Measurements from ENCODE around the gene PPIH. TPM values are rescaled to one million over a fixed set of nuclear protein-coding genes. Genes with fewer than 3 reads are reported as not detected.
"Not testable (repeated sequence)": the region's sequence is repeated elsewhere in the genome, so short reads cannot be mapped to it uniquely, and the experiment has no call there.

The PPIH gene
- total RNA-seq, 4 donors from 2014 or later = 12.5 to 17.2 (median 15.0) TPM

DNA sequence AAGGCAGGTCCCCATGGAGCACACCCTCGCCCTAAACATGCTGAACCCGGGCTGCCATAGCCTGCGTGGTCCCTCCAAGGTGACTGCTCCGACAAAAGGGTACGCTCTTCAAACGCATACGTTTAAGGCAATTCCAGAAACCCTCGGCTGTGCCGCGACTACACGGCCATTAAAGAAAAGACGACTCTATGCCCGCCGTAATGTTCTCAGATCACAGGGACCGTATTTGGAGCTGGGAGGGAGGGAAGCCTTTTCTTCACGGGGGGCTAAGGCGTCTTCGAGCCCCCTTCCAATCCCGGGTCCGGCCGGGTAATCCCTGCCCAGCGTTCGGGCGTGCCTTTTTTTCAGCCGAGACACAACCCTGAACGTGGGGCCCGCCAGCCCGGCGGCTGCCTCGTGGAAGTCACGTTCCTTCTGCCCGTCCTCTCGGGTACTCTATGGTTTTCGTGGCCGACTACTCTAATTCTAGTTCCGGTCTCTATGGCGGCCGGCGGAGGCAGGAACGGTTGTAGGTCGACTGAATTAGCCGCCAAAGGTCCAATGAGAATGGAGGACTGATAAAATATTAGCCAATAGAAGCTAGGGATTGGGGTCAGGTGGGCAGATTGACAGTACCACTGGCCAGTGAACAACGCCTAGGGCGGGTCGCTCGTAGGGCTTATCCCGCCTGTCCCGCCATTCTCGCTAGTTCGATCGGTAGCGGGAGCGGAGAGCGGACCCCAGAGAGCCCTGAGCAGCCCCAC lies 23.7 kb downstream of the PPIH start, which contains the start of gene YBX1:
Gene YBX1 (plus strand): TSS at position 678 of the 743 bp plus-strand sequence. CDS start 148 bp downstream, outside the sequence.
- peaks cover 50 to 56% (median 53%) of the 10 kb centered on the region in 4 donors for H3K4me1 ChIP-seq
- 0% methylated on average over 33 of the region's 54 CpGs for WGBS
- intact Hi-C loops (cut with DNase I) = loop anchor here (2.0 to 10.0 kb wide), 3 partner anchors 75 to 347 kb away; partner anchors contain the start of genes CCDC30 and FOXJ3

DNA sequence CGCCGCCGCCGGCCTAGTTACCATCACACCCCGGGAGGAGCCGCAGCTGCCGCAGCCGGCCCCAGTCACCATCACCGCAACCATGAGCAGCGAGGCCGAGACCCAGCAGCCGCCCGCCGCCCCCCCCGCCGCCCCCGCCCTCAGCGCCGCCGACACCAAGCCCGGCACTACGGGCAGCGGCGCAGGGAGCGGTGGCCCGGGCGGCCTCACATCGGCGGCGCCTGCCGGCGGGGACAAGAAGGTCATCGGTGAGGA lies 24.2 kb downstream of the PPIH start:
- H3K27me3 ChIP-seq; H3K9me3 ChIP-seq; DNase-seq (ENCODE audit: extremely low spot score): not testable (repeated sequence)
- Histone ChIP-seq H3K4me3 (peak overlapping the region; percentile 95 to 98 (median 96)), H3K4me1 (peaks cover 55 to 61% (median 58%) of the 10 kb centered on the region in 4 donors), H3K27ac (replicated peaks in 1 of 4) (peak overlapping the region; percentile 96 to 99 (median 98)), H3K36me3 (peaks cover 0 to 16% (median 2%) of the 10 kb centered on the region in 4 donors)
- 4% methylated on average over 5 of the region's 33 CpGs for WGBS
- intact Hi-C loops (cut with DNase I) = loop anchor here (2.0 to 10.0 kb wide), 3 partner anchors 74 to 348 kb away; partner anchors contain the start of genes CCDC30 and FOXJ3

More for the DNA sequence above, 23.7 kb downstream of the PPIH start, which contains the start of gene YBX1:
- peaks cover 0 to 14% (median 3%) of the 10 kb centered on the region in 4 donors for H3K36me3 ChIP-seq
- DNase-seq (ENCODE audit: extremely low spot score) = peak; percentile 100
- peak within 1 kb of the TSS; percentile 95 to 98 (median 96) for H3K4me3 ChIP-seq
- no peaks in the 10 kb centered on the region for H3K27me3 ChIP-seq
- TF ChIP-seq POLR2A (IDR thresholded peaks at IDR 0.05; ENCODE audit: low read depth) (peak; percentile 69), POLR2AphosphoS5 (IDR thresholded peaks at IDR 0.05) (peak; percentile 92 to 93)
- TF ChIP-seq, protein P1, sequence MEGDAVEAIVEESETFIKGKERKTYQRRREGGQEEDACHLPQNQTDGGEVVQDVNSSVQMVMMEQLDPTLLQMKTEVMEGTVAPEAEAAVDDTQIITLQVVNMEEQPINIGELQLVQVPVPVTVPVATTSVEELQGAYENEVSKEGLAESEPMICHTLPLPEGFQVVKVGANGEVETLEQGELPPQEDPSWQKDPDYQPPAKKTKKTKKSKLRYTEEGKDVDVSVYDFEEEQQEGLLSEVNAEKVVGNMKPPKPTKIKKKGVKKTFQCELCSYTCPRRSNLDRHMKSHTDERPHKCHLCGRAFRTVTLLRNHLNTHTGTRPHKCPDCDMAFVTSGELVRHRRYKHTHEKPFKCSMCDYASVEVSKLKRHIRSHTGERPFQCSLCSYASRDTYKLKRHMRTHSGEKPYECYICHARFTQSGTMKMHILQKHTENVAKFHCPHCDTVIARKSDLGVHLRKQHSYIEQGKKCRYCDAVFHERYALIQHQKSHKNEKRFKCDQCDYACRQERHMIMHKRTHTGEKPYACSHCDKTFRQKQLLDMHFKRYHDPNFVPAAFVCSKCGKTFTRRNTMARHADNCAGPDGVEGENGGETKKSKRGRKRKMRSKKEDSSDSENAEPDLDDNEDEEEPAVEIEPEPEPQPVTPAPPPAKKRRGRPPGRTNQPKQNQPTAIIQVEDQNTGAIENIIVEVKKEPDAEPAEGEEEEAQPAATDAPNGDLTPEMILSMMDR (IDR thresholded peaks at IDR 0.05) = no peak
- peak within 1 kb of the TSS; percentile 96 to 99 (median 98) for H3K27ac ChIP-seq (replicated peaks in 1 of 4)
- no peaks in the 10 kb centered on the region for H3K9me3 ChIP-seq

DNA sequence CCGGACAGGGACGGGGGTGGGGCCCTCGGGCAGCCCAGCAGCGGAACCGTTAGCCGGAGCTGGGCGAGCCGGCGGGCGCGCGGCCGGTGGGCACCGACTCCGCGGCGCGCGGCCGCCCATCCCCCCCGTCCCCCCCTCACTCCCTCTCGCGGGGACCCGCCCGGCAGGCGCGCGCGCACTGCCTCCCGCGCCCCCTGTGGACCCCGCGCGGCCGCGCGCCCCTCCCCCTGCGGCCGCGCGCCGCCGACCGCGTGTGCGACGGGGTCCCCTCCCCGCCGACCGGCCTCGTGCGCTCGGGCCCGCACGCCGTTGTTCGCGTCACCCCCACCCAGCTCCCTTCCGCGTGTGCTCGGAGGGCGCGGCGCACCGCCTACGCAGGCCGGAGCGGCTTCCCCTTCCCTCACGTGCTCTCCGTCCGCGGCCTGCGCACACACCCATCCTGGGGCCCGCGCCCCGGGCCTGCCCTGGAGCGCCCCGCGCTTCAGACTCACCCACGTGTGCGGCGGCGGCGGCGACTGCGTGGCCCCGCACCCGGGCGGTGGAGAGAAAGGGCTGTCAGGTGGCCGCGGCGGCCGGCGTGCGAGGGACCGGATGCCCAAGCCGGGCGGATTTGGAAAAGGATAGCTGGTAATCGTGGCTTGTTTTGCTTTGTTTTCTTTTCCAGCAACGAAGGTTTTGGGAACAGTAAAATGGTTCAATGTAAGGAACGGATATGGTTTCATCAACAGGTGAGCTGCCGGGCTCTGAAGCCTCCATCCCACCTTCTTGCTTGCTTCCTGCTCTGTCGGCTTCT lies 24.7 kb downstream of the PPIH start:
- no peaks in the 10 kb centered on the region for H3K9me3 ChIP-seq
- H3K4me1 ChIP-seq = peaks cover 58 to 66% (median 63%) of the 10 kb centered on the region in 4 donors
- intact Hi-C loops (cut with DNase I) = loop anchor here (2.0 to 10.0 kb wide), 3 partner anchors 74 to 348 kb away; partner anchors contain the start of genes CCDC30 and FOXJ3
- peak; percentile 56 to 79 for TF ChIP-seq POLR2AphosphoS5 (IDR thresholded peaks at IDR 0.05)
- TF ChIP-seq, protein P1 (IDR thresholded peaks at IDR 0.05) = no peak
- TF ChIP-seq POLR2A (IDR thresholded peaks at IDR 0.05; ENCODE audit: low read depth) = peak; percentile 6
- H3K4me3 ChIP-seq = peak overlapping the region; percentile 95 to 98 (median 96)
- no peaks in the 10 kb centered on the region for H3K27me3 ChIP-seq
- peaks cover 0 to 20% (median 2%) of the 10 kb centered on the region in 4 donors for H3K36me3 ChIP-seq
- peak overlapping the region; percentile 96 to 99 (median 98) for H3K27ac ChIP-seq (replicated peaks in 1 of 4)
- peak; percentile 92 for DNase-seq (ENCODE audit: extremely low spot score)
- WGBS = 0% methylated on average over 5 of the region's 103 CpGs

DNA sequence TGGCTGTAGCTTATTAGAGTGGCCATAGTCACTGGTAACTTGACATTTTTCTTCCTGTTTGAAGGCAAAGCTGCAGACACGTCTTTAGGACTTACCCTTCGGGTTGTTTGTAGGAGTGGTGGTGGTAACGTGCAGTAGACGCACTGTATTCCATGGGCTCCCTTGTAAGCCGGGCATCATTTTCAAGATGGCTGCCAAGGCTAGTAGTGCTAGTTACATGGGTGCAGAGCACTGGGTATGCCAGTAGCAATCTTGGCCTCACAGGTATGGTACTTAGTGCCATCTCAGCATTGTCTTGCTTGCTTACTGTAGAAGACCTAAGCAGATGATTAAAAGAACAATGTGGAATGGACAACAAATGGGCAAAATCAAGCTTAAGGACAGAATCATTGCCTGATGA lies 25.9 kb downstream of the PPIH start:
- H3K27ac ChIP-seq (replicated peaks in 1 of 4) = peak overlapping the region in 3 of 4 donors; percentile 96 to 99 (median 98)
- peaks cover 70 to 77% (median 75%) of the 10 kb centered on the region in 4 donors for H3K4me1 ChIP-seq
- intact Hi-C loops (cut with DNase I) = loop anchor here (10.0 kb wide), 2 partner anchors 219 to 349 kb away; partner anchors contain the start of genes CCDC30 and FOXJ3
- WGBS = 55% methylated on average over 5 of the region's 5 CpGs
- H3K27me3 ChIP-seq = no peaks in the 10 kb centered on the region
- no peaks in the 10 kb centered on the region for H3K9me3 ChIP-seq
- peak overlapping the region; percentile 95 to 98 (median 96) for H3K4me3 ChIP-seq
- H3K36me3 ChIP-seq = peaks cover 0 to 20% (median 2%) of the 10 kb centered on the region in 4 donors
- no peak for DNase-seq (ENCODE audit: extremely low spot score)
- TF ChIP-seq POLR2AphosphoS5 (IDR thresholded peaks at IDR 0.05) (no peak), POLR2A (IDR thresholded peaks at IDR 0.05; ENCODE audit: low read depth) (no peak), EP300 (IDR thresholded peaks at IDR 0.05) (no peak)
- TF ChIP-seq, protein P1 (IDR thresholded peaks at IDR 0.05) = no peak
